ENCODE data around the gene NLRP2B. TPM values are rescaled to one million over a fixed set of nuclear protein-coding genes. Genes with fewer than 3 reads are reported as not detected.
"Not testable (repeated sequence)": the region's sequence is repeated elsewhere in the genome, so short reads cannot be mapped to it uniquely, and the experiment has no call there.

Gene NLRP2B
- total RNA-seq, 4 donors from 2014 or later: 0.16 TPM; not detected in 3

- H3K4me3 ChIP-seq: no peak overlapping the region
- no peaks in the 10 kb centered on the region for H3K9me3 ChIP-seq
- no peaks in the 10 kb centered on the region for H3K36me3 ChIP-seq
- no peak for DNase-seq
- no peaks in the 10 kb centered on the region for H3K27me3 ChIP-seq
- TF ChIP-seq EP300 (IDR thresholded peaks at IDR 0.05; ENCODE audit: low read depth): no peak
- no peak for TF ChIP-seq POLR2A (IDR thresholded peaks at IDR 0.05)
- no peak for TF ChIP-seq POLR2AphosphoS5 (IDR thresholded peaks at IDR 0.05)
- TF ChIP-seq CTCF (IDR thresholded peaks at IDR 0.05): no peak
- no peak overlapping the region for H3K27ac ChIP-seq
- intact Hi-C loops (cut with DNase I; ENCODE audit: low total_unique reads) (no loop called here), in situ Hi-C loops (cut with MboI; ENCODE audit: low pct_ligation_motif_present in 1 of 4, low pct_unique_long_range_greater_than_20kb in 1 of 4, low sequenced_read_pairs in 3 of 4) (no loop called here)
- no peaks in the 10 kb centered on the region for H3K4me1 ChIP-seq
Observed at GRCh38 chrX:57647020-57647419, 33.0 kb downstream of the NLRP2B start.

- in situ Hi-C loops (cut with MboI; ENCODE audit: low pct_ligation_motif_present in 1 of 4, low pct_unique_long_range_greater_than_20kb in 1 of 4, low sequenced_read_pairs in 3 of 4) (no loop called here), intact Hi-C loops (cut with DNase I; ENCODE audit: low total_unique reads) (no loop called here)
- no peak for DNase-seq
- TF ChIP-seq EP300 (IDR thresholded peaks at IDR 0.05; ENCODE audit: low read depth) (no peak), POLR2A (IDR thresholded peaks at IDR 0.05) (no peak), POLR2AphosphoS5 (IDR thresholded peaks at IDR 0.05) (no peak), CTCF (IDR thresholded peaks at IDR 0.05) (no peak)
- H3K27me3 ChIP-seq: no peaks in the 10 kb centered on the region
- no peak overlapping the region for H3K27ac ChIP-seq
- H3K4me1 ChIP-seq: no peaks in the 10 kb centered on the region
- no peaks in the 10 kb centered on the region for H3K9me3 ChIP-seq
- no peak overlapping the region for H3K4me3 ChIP-seq
- no peaks in the 10 kb centered on the region for H3K36me3 ChIP-seq
- 57% methylated on average over 1 of the region's 1 CpG; no CpG with 5 or more reads in 1 of the 2 donors for WGBS, 2 donors (ENCODE audit: low coverage in 1 of 2)
Observed at GRCh38 chrX:57643698-57644097, 36.4 kb downstream of the NLRP2B start.

- H3K27me3 ChIP-seq: no peaks in the 10 kb centered on the region
- in situ Hi-C loops (cut with MboI; ENCODE audit: low pct_ligation_motif_present in 1 of 4, low pct_unique_long_range_greater_than_20kb in 1 of 4, low sequenced_read_pairs in 3 of 4): no loop called here
- no peak for TF ChIP-seq EP300 (IDR thresholded peaks at IDR 0.05; ENCODE audit: low read depth)
- no peak for TF ChIP-seq POLR2AphosphoS5 (IDR thresholded peaks at IDR 0.05)
- TF ChIP-seq POLR2A (IDR thresholded peaks at IDR 0.05): no peak
- no peak for TF ChIP-seq CTCF (IDR thresholded peaks at IDR 0.05)
- DNase-seq: no peak
- H3K36me3 ChIP-seq: no peaks in the 10 kb centered on the region
- H3K4me1 ChIP-seq: no peaks in the 10 kb centered on the region
- no peaks in the 10 kb centered on the region for H3K9me3 ChIP-seq
- H3K4me3 ChIP-seq: no peak overlapping the region
- no peak overlapping the region for H3K27ac ChIP-seq
- 36 to 53% methylated on average over 2 of the region's 2 CpGs for WGBS, 2 donors (ENCODE audit: low coverage in 1 of 2)
- intact Hi-C loops (cut with DNase I; ENCODE audit: low total_unique reads): no loop called here
Observed at GRCh38 chrX:57641338-57641737, 38.7 kb downstream of the NLRP2B start.

GRCh38 chrX:57640674-57641016 lies 39.4 kb downstream of the NLRP2B start:
- H3K4me1 ChIP-seq: no peaks in the 10 kb centered on the region
- TF ChIP-seq POLR2AphosphoS5 (IDR thresholded peaks at IDR 0.05): no peak
- TF ChIP-seq POLR2A (IDR thresholded peaks at IDR 0.05): no peak
- no peak for TF ChIP-seq EP300 (IDR thresholded peaks at IDR 0.05; ENCODE audit: low read depth)
- no peak for TF ChIP-seq CTCF (IDR thresholded peaks at IDR 0.05)
- 84 to 100% methylated on average over 2 to 4 of the region's 4 CpGs for WGBS, 2 donors (ENCODE audit: low coverage in 1 of 2)
- intact Hi-C loops (cut with DNase I; ENCODE audit: low total_unique reads): no loop called here
- H3K27ac ChIP-seq: no peak overlapping the region
- H3K9me3 ChIP-seq: no peaks in the 10 kb centered on the region
- no peak for DNase-seq
- no peak overlapping the region for H3K4me3 ChIP-seq
- H3K36me3 ChIP-seq: no peaks in the 10 kb centered on the region
- in situ Hi-C loops (cut with MboI; ENCODE audit: low pct_ligation_motif_present in 1 of 4, low pct_unique_long_range_greater_than_20kb in 1 of 4, low sequenced_read_pairs in 3 of 4): no loop called here
- no peaks in the 10 kb centered on the region for H3K27me3 ChIP-seq

GRCh38 chrX:57629438-57629837 lies 50.6 kb downstream of the NLRP2B start:
- 96% methylated on average over 20 of the region's 20 CpGs; no CpG with 5 or more reads in 1 of the 2 donors for WGBS, 2 donors (ENCODE audit: low coverage in 1 of 2)
- H3K4me3 ChIP-seq; in situ Hi-C loops (cut with MboI; ENCODE audit: low pct_ligation_motif_present in 1 of 4, low pct_unique_long_range_greater_than_20kb in 1 of 4, low sequenced_read_pairs in 3 of 4); H3K27me3 ChIP-seq; H3K27ac ChIP-seq; H3K36me3 ChIP-seq; DNase-seq; H3K4me1 ChIP-seq; H3K9me3 ChIP-seq: not testable (repeated sequence)
- intact Hi-C loops (cut with DNase I; ENCODE audit: low total_unique reads): loop anchor here (10.0 kb wide), 1 partner anchor 55 kb away; the partner anchor contains the start of gene NLRP2B

Measured in transverse colon (tissue), 4 donors.